HEK293 (cell line): ENCODE measurements around the gene MFSD11.

Experiments used
- GFI1B ChIP-seq: fragments of 450-650 bp; formaldehyde crosslinking; IDR thresholded peaks from 2 replicates; pipeline ENCODE4 v1.5.1; 2016; ENCODE audit warnings: missing biosample characterization, missing genetic modification characterization
- GLIS1 ChIP-seq: fragments of 450-650 bp; formaldehyde crosslinking; IDR thresholded peaks from 2 replicates; pipeline ENCODE4 v1.5.1; 2016; ENCODE audit warnings: missing biosample characterization, missing genetic modification characterization
- HOXD13 ChIP-seq: sonication (generic); formaldehyde crosslinking; IDR thresholded peaks from 2 replicates; pipeline ENCODE4 v1.8.0; 2022; ENCODE audit warnings: missing genetic modification reagents, borderline replicate concordance
- IKZF3 ChIP-seq: fragments of 450-650 bp; IDR thresholded peaks from 2 replicates; pipeline ENCODE4 v1.5.0; 2018; ENCODE audit warnings: missing biosample characterization, mild to moderate bottlenecking, missing genetic modification characterization, moderate library complexity
- OSR2 ChIP-seq: fragments of 450-650 bp; formaldehyde crosslinking; IDR thresholded peaks from 2 replicates; pipeline ENCODE4 v1.5.1; 2016; ENCODE audit warnings: missing biosample characterization, missing genetic modification characterization
- PRDM1 ChIP-seq: fragments of 450-650 bp; formaldehyde crosslinking; IDR thresholded peaks from 2 replicates; pipeline ENCODE4; 2016; ENCODE audit warnings: missing biosample characterization, missing genetic modification characterization
- SETDB1 ChIP-seq: IDR thresholded peaks from one replicate; pipeline ENCODE4 v1.6.1; 2017; ENCODE audit warnings: mild to moderate bottlenecking, low read length, moderate library complexity, mixed read lengths; ENCODE audit not compliant: insufficient read length
- TCF7L2 ChIP-seq: IDR thresholded peaks from 2 replicates; pipeline ENCODE4 v1.6.1; 2011; ENCODE audit warnings: low read depth, mild to moderate bottlenecking, inconsistent platforms, low read length, moderate library complexity, borderline replicate concordance
- ZBTB20 ChIP-seq: fragments of 450-650 bp; formaldehyde crosslinking; IDR thresholded peaks from 2 replicates; pipeline ENCODE4 v1.5.1; 2016; ENCODE audit warnings: missing biosample characterization, missing genetic modification characterization
- ZFHX2 ChIP-seq: fragments of 450-650 bp; formaldehyde crosslinking; conservative IDR thresholded peaks from 2 replicates; pipeline ENCODE4 v1.5.1; 2016; ENCODE audit warnings: missing biosample characterization, missing genetic modification characterization
- ZIC2 ChIP-seq: fragments of 450-650 bp; formaldehyde crosslinking; IDR thresholded peaks from 2 replicates; pipeline ENCODE4 v1.5.1; 2016; ENCODE audit warnings: missing biosample characterization, missing genetic modification characterization
- ZNF16 ChIP-seq: fragments of 450-650 bp; formaldehyde crosslinking; IDR thresholded peaks from 2 replicates; pipeline ENCODE4 v1.5.1; 2016; ENCODE audit warnings: low read depth, missing biosample characterization, missing genetic modification characterization
- ZNF184 ChIP-seq: fragments of 450-650 bp; IDR thresholded peaks from 2 replicates; pipeline ENCODE4 v1.5.1; 2018; ENCODE audit warnings: missing biosample characterization, mild to moderate bottlenecking, missing genetic modification characterization
- ZNF202 ChIP-seq: fragments of 450-650 bp; formaldehyde crosslinking; IDR thresholded peaks from 2 replicates; pipeline ENCODE4 v1.5.1; 2016; ENCODE audit warnings: missing biosample characterization, missing genetic modification characterization, borderline replicate concordance
- ZNF239 ChIP-seq: fragments of 450-650 bp; formaldehyde crosslinking; IDR thresholded peaks from 2 replicates; pipeline ENCODE4 v1.5.1; 2016; ENCODE audit warnings: missing biosample characterization, missing genetic modification characterization
- ZNF274 ChIP-seq, 2 experiments: fragments of 200-500 bp in 1 of 2; fragments of 450-650 bp in 1 of 2; sonication (Bioruptor generic) in 1 of 2; formaldehyde crosslinking in 1 of 2; IDR thresholded peaks; 2 replicates each; pipeline versions ENCODE4 v1.5.1 to v1.6.1; 2014 to 2016; ENCODE audit warnings: borderline replicate concordance in 1 of 2, inconsistent platforms in 1 of 2, low read length in 1 of 2, missing biosample characterization in 1 of 2, missing genetic modification characterization in 1 of 2
- ZNF280C ChIP-seq: fragments of 450-650 bp; formaldehyde crosslinking; IDR thresholded peaks from 2 replicates; pipeline ENCODE4 v1.5.1; 2016; ENCODE audit warnings: missing biosample characterization, missing genetic modification characterization
- ZNF292 ChIP-seq: fragments of 450-650 bp; formaldehyde crosslinking; IDR thresholded peaks from 2 replicates; pipeline ENCODE4 v1.5.1; 2016; ENCODE audit warnings: low read depth, missing biosample characterization, missing genetic modification characterization, borderline replicate concordance
- ZNF324 ChIP-seq: fragments of 450-650 bp; formaldehyde crosslinking; IDR thresholded peaks from 2 replicates; pipeline ENCODE4 v1.5.1; 2016; ENCODE audit warnings: missing biosample characterization, missing genetic modification characterization
- ZNF341 ChIP-seq: fragments of 450-650 bp; formaldehyde crosslinking; IDR thresholded peaks from 2 replicates; pipeline ENCODE4; 2016; ENCODE audit warnings: low read depth, missing biosample characterization, missing genetic modification characterization
- ZNF350 ChIP-seq: fragments of 450-650 bp; formaldehyde crosslinking; IDR thresholded peaks from 2 replicates; pipeline ENCODE4 v1.5.0; 2017; ENCODE audit warnings: missing biosample characterization, mild to moderate bottlenecking, missing genetic modification characterization
- ZNF513 ChIP-seq: fragments of 450-650 bp; IDR thresholded peaks from 2 replicates; pipeline ENCODE4 v1.5.1; 2018; ENCODE audit warnings: missing biosample characterization, missing genetic modification characterization
- ZNF555 ChIP-seq: fragments of 450-650 bp; formaldehyde crosslinking; conservative IDR thresholded peaks from 2 replicates; pipeline ENCODE4 v1.5.1; 2017; ENCODE audit warnings: missing biosample characterization, mild to moderate bottlenecking, missing genetic modification characterization, inconsistent platforms
- ZNF560 ChIP-seq: fragments of 450-650 bp; formaldehyde crosslinking; IDR thresholded peaks from 2 replicates; pipeline ENCODE4 v1.5.1; 2017; ENCODE audit warnings: missing biosample characterization, missing genetic modification characterization, borderline replicate concordance
- ZNF580 ChIP-seq: fragments of 450-650 bp; formaldehyde crosslinking; IDR thresholded peaks from 2 replicates; pipeline ENCODE4 v1.5.1; 2016; ENCODE audit warnings: missing biosample characterization, missing genetic modification characterization
- ZNF596 ChIP-seq: fragments of 450-650 bp; IDR thresholded peaks from 2 replicates; pipeline ENCODE4 v1.5.0; 2018; ENCODE audit warnings: missing biosample characterization, mild to moderate bottlenecking, missing genetic modification characterization, moderate library complexity
- ZNF600 ChIP-seq: fragments of 450-650 bp; formaldehyde crosslinking; IDR thresholded peaks from 2 replicates; pipeline ENCODE4 v1.5.1; 2016; ENCODE audit warnings: missing biosample characterization, missing genetic modification characterization
- ZNF610 ChIP-seq: fragments of 450-650 bp; formaldehyde crosslinking; IDR thresholded peaks from 2 replicates; pipeline ENCODE4 v1.5.1; 2016; ENCODE audit warnings: missing biosample characterization, missing genetic modification characterization, borderline replicate concordance
- ZNF623 ChIP-seq: fragments of 450-650 bp; formaldehyde crosslinking; IDR thresholded peaks from 2 replicates; pipeline ENCODE4 v1.5.1; 2016; ENCODE audit warnings: missing biosample characterization, missing genetic modification characterization
- ZNF626 ChIP-seq: fragments of 450-650 bp; sonication (Bioruptor Pico); formaldehyde crosslinking; IDR thresholded peaks from 2 replicates; pipeline ENCODE4 v1.5.1; 2018; ENCODE audit warnings: missing biosample characterization, missing genetic modification characterization, inconsistent platforms
- ZNF629 ChIP-seq: fragments of 450-650 bp; formaldehyde crosslinking; IDR thresholded peaks from 2 replicates; pipeline ENCODE4 v1.5.1; 2017; ENCODE audit warnings: missing biosample characterization, missing genetic modification characterization
- ZNF645 ChIP-seq: fragments of 450-650 bp; formaldehyde crosslinking; IDR thresholded peaks from 2 replicates; pipeline ENCODE4; 2016; ENCODE audit warnings: missing biosample characterization, missing genetic modification characterization
- ZNF768 ChIP-seq: fragments of 450-650 bp; formaldehyde crosslinking; IDR thresholded peaks from 2 replicates; pipeline ENCODE4 v1.5.1; 2018; ENCODE audit warnings: missing biosample characterization, mild to moderate bottlenecking, missing genetic modification characterization

Gene MFSD11

GRCh38 chr17:76707985-76708807, 29.7 kb upstream of the MFSD11 start (continued):
- TF ChIP-seq ZNF513 (tag by site-specific recombination) (no peak), TCF7L2 (no peak), ZNF324 (tag by site-specific recombination) (no peak), HOXD13 (CRISPR knock-in tag) (no peak), ZNF280C (tag by site-specific recombination) (no peak), ZNF600 (tag by site-specific recombination) (no peak), ZNF645 (tag by site-specific recombination) (no peak), SETDB1 (no peak), PRDM1 (tag by site-specific recombination) (peak; percentile 89), ZNF239 (tag by site-specific recombination) (no peak), ZNF629 (no peak), ZNF560 (tag by site-specific recombination) (no peak), ZFHX2 (tag by site-specific recombination) (no peak), ZNF292 (tag by site-specific recombination) (no peak), ZNF274 (IDR thresholded peaks at IDR 0.05; ENCODE audit: low read length) (no peak), ZNF274 (tag by site-specific recombination; IDR thresholded peaks at IDR 0.05; ENCODE audit: borderline replicate concordance) (no peak), ZNF768 (no peak), ZIC2 (tag by site-specific recombination) (peak; percentile 79), OSR2 (no peak), ZNF202 (tag by site-specific recombination) (no peak), ZNF16 (tag by site-specific recombination) (no peak), GFI1B (tag by site-specific recombination) (no peak), ZNF350 (tag by site-specific recombination) (no peak), ZNF596 (tag by site-specific recombination) (no peak), ZNF610 (tag by site-specific recombination) (no peak), ZNF184 (no peak), ZNF626 (tag by site-specific recombination) (no peak), GLIS1 (tag by site-specific recombination) (peak; percentile 40), ZNF623 (no peak), ZNF555 (tag by site-specific recombination) (no peak), ZNF341 (tag by site-specific recombination) (peak; percentile 56), ZNF580 (tag by site-specific recombination) (no peak), IKZF3 (tag by site-specific recombination) (0 out of 2 replicates have a peak, but pooled peaks have one; percentile 29), ZBTB20 (peak; percentile 67)
